ENCODE data around the gene CDK5RAP3.
"Not testable (repeated sequence)": the region's sequence is repeated elsewhere in the genome, so short reads cannot be mapped to it uniquely, and the experiment has no call there.

CDK5RAP3 gene

GRCh38 chr17:47970725-47971499 lies at the start of gene CDK5RAP3:
CDK5RAP3 (plus strand) TSS chr17:47971113; CDS start chr17:47971147, 34 bp downstream.
- DNase-seq (ENCODE audit: low read depth, low spot score), result peak; percentile 100

GRCh38 chr17:47924785-47925677 lies 45.9 kb upstream of the CDK5RAP3 start:
- no peak for DNase-seq (ENCODE audit: low read depth, low spot score)

GRCh38 chr17:47925678-47925988 lies 45.3 kb upstream of the CDK5RAP3 start:
- DNase-seq (ENCODE audit: low read depth, low spot score), result no peak

- DNase-seq (ENCODE audit: low read depth, low spot score), result no peak
Measured at GRCh38 chr17:47927821-47928400, 43.0 kb upstream of the CDK5RAP3 start.

- DNase-seq (ENCODE audit: low read depth, low spot score), result no peak
Measured at GRCh38 chr17:47928415-47928814, 42.5 kb upstream of the CDK5RAP3 start.

- no peak for DNase-seq (ENCODE audit: low read depth, low spot score)
Measured at GRCh38 chr17:47929218-47930000, 41.5 kb upstream of the CDK5RAP3 start.

- DNase-seq (ENCODE audit: low read depth, low spot score), result no peak
Measured at GRCh38 chr17:47931848-47932247, 39.1 kb upstream of the CDK5RAP3 start.

- no peak for DNase-seq (ENCODE audit: low read depth, low spot score)
Measured at GRCh38 chr17:47934856-47935255, 36.1 kb upstream of the CDK5RAP3 start.

GRCh38 chr17:47935468-47935867 lies 35.4 kb upstream of the CDK5RAP3 start:
- DNase-seq (ENCODE audit: low read depth, low spot score), result not testable (repeated sequence)

GRCh38 chr17:47935961-47936360 lies 35.0 kb upstream of the CDK5RAP3 start:
- DNase-seq (ENCODE audit: low read depth, low spot score), result no peak

- DNase-seq (ENCODE audit: low read depth, low spot score), result no peak
Measured at GRCh38 chr17:47937941-47938340, 33.0 kb upstream of the CDK5RAP3 start.

- peak; percentile 96 for DNase-seq (ENCODE audit: low read depth, low spot score)
Measured at GRCh38 chr17:47941246-47942095, 29.4 kb upstream of the CDK5RAP3 start, which contains the start of gene PNPO. PNPO (plus strand) TSS chr17:47941571; CDS start chr17:47941676, 105 bp downstream.

GRCh38 chr17:47942096-47942510 lies 28.8 kb upstream of the CDK5RAP3 start:
- no peak for DNase-seq (ENCODE audit: low read depth, low spot score)

GRCh38 chr17:47942568-47942967 lies 28.3 kb upstream of the CDK5RAP3 start:
- DNase-seq (ENCODE audit: low read depth, low spot score), result no peak

GRCh38 chr17:47945080-47945479 lies 25.8 kb upstream of the CDK5RAP3 start:
- DNase-seq (ENCODE audit: low read depth, low spot score), result no peak

- no peak for DNase-seq (ENCODE audit: low read depth, low spot score)
Measured at GRCh38 chr17:47945529-47946508, 25.1 kb upstream of the CDK5RAP3 start.

- DNase-seq (ENCODE audit: low read depth, low spot score), result no peak
Measured at GRCh38 chr17:47946516-47946915, 24.4 kb upstream of the CDK5RAP3 start.

GRCh38 chr17:47946929-47947397 lies 23.9 kb upstream of the CDK5RAP3 start:
- peak; percentile 88 for DNase-seq (ENCODE audit: low read depth, low spot score)

- DNase-seq (ENCODE audit: low read depth, low spot score), result no peak
Measured at GRCh38 chr17:47948706-47949196, 22.2 kb upstream of the CDK5RAP3 start.

Measured in ELF-1 (cell line).